Breast epithelium (tissue), 4 donors: ENCODE data around the gene TPX2. TPM values are rescaled to one million over a fixed set of nuclear protein-coding genes. Genes with fewer than 3 reads are reported as not detected.

Experiments
- DNase-seq, 2 donors: peaks; one replicate each; pipeline ENCODE4 v3.0.0-alpha.2; 2019; ENCODE audit warnings: low spot score in 2 of 2
- H3K27ac ChIP-seq, 2 donors: fragments of 200-600 bp; sonication (generic) in 1 of 2; one replicate each; pipeline ENCODE4 v1.5.1; 2016 to 2019; ENCODE audit warnings: mild to moderate bottlenecking in 1 of 2
- H3K27me3 ChIP-seq, 2 donors: fragments of 200-600 bp; sonication (generic) in 1 of 2; one replicate each; pipeline versions ENCODE4 v1.5.1 to v1.6.0; 2017 to 2019; ENCODE audit warnings: control low read depth in 1 of 2, mild to moderate bottlenecking in 1 of 2
- H3K36me3 ChIP-seq: fragments of 200-600 bp; one replicate; pipeline ENCODE4 v1.5.1; 2019
- H3K4me1 ChIP-seq, 2 donors: fragments of 200-600 bp; sonication (generic); one replicate each; pipeline ENCODE4 v1.5.1; 2016 to 2019; ENCODE audit warnings: control low read depth in 1 of 2
- H3K4me3 ChIP-seq, 3 donors: fragments of 200-600 bp; sonication (generic); 1 replicate in 2 of 3; 2 replicates in 1 of 3; pipeline ENCODE4 v1.5.1; 2016 to 2019; ENCODE audit warnings: mild to moderate bottlenecking in 3 of 3, moderate library complexity in 2 of 3
- H3K9me3 ChIP-seq, 2 donors: fragments of 200-600 bp; sonication (generic) in 1 of 2; one replicate each; pipeline ENCODE4 v1.5.1; 2016 to 2019; ENCODE audit warnings: control low read depth in 1 of 2
- POLR2A ChIP-seq: fragments of 450-650 bp; IDR thresholded peaks from one replicate; pipeline ENCODE4 v1.6.1; 2016; ENCODE audit warnings: antibody characterized with exemption, mild to moderate bottlenecking, moderate library complexity
- POLR2AphosphoS5 ChIP-seq, 3 donors: sonication (generic); formaldehyde crosslinking; IDR thresholded peaks; one replicate each; pipeline ENCODE4 v1.6.1; 2017; ENCODE audit warnings: antibody characterized with exemption in 3 of 3
- intact Hi-C: fragments of 100-400 bp; cut with DNase I; formaldehyde crosslinking; loops from one replicate; pipeline ENCODE4 v1.15.1; 2023; ENCODE audit warnings: low total_unique reads
- total RNA-seq, 3 donors: library from RNA; depleted of rRNA; stranded (reverse); fragments of >200 nt; gene quantifications; one replicate each; pipeline ENCODE4 v1.1.0, GENCODE V29; 2016
- TF ChIP-seq, protein P1 (sequence below), 3 donors: fragments of 450-650 bp; IDR thresholded peaks; one replicate each; pipeline ENCODE4 v1.5.1; 2016 to 2017; ENCODE audit warnings: antibody characterized with exemption in 3 of 3, mild to moderate bottlenecking in 3 of 3, moderate library complexity in 3 of 3

The TPX2 gene
- total RNA-seq, 3 donors from 2014 or later, result 0.33 to 3.8 (median 0.73) TPM

- Histone ChIP-seq H3K4me1 (peaks cover 12 to 34% of the 10 kb centered on the region in 2 donors), H3K36me3 (no peaks in the 10 kb centered on the region), H3K27ac (peak overlapping the region; percentile 100), H3K9me3 (no peaks in the 10 kb centered on the region), H3K4me3 (peak overlapping the region in 1 of 3 donors; percentile 27), H3K27me3 (no peaks in the 10 kb centered on the region)
- peak; percentile 76 to 92 for DNase-seq
- TF ChIP-seq POLR2A, result no peak
- TF ChIP-seq, protein P1, sequence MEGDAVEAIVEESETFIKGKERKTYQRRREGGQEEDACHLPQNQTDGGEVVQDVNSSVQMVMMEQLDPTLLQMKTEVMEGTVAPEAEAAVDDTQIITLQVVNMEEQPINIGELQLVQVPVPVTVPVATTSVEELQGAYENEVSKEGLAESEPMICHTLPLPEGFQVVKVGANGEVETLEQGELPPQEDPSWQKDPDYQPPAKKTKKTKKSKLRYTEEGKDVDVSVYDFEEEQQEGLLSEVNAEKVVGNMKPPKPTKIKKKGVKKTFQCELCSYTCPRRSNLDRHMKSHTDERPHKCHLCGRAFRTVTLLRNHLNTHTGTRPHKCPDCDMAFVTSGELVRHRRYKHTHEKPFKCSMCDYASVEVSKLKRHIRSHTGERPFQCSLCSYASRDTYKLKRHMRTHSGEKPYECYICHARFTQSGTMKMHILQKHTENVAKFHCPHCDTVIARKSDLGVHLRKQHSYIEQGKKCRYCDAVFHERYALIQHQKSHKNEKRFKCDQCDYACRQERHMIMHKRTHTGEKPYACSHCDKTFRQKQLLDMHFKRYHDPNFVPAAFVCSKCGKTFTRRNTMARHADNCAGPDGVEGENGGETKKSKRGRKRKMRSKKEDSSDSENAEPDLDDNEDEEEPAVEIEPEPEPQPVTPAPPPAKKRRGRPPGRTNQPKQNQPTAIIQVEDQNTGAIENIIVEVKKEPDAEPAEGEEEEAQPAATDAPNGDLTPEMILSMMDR (IDR thresholded peaks at IDR 0.05), result no peak
- TF ChIP-seq POLR2AphosphoS5 (IDR thresholded peaks at IDR 0.05), result peak; percentile 37 to 77 (median 39)
- intact Hi-C loops, result no loop called here
Measured at GRCh38 chr20:31704225-31705119, 34.6 kb upstream of the TPX2 start.

- H3K4me1 ChIP-seq, result peaks cover 12 to 32% of the 10 kb centered on the region in 2 donors
Measured at GRCh38 chr20:31705191-31705590, 33.9 kb upstream of the TPX2 start.

DNA sequence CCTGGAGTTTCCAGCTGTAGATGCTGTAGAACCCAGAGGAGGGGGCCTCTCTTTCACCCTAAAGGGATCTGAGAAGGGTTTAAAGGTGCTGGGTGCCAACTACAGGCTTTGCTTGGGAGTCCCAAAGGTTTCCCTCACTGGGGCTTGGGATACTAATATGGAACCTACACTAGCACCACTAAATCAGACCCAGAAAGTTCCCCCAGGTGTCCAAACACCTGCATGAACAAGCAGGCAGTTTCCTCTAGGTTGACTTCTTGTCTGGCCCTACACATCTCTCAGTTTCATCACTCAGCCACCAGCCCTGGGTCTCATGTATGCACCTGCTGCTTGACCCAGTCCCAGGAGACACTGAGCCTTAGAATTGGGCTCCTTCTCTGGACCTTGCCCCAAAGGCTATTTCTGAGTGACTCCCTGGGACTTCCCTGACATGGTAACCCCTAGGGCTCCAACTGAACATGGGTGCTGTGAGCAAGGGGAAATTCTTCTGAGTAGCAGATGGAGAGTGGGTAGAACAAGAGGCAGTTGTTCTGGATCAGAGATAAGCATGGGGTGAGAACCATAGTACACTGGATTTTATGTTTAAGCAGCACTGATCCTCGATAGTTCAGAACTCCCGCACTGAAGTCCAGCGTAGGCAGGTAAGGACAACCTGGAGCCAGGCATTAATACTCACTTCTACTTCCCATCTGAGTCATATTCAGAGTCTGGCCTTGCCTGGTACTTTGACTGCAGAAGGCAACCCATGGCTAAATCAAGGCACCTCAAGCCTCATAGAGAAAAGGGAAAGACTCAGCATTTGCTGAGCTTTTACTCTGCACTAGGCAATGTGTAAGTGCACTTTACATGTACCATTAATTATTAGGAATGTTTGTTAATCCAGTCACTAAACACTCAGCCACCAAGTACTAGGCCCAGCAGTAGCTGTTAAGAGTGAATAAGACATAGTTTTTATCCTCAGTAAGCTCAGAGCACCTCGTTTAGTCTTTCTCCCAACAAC is 33.2 kb upstream of the TPX2 start:
- intact Hi-C loops, result no loop called here
- no peak for TF ChIP-seq POLR2AphosphoS5 (IDR thresholded peaks at IDR 0.05)
- TF ChIP-seq POLR2A, result no peak
- TF ChIP-seq, protein P1 (IDR thresholded peaks at IDR 0.05), result no peak
- DNase-seq, result no peak
- no peak overlapping the region for H3K4me3 ChIP-seq
- peaks cover 12 to 32% of the 10 kb centered on the region in 2 donors for H3K4me1 ChIP-seq
- H3K27ac ChIP-seq, result peak overlapping the region; percentile 100
- no peaks in the 10 kb centered on the region for H3K9me3 ChIP-seq
- H3K27me3 ChIP-seq, result no peaks in the 10 kb centered on the region
- no peaks in the 10 kb centered on the region for H3K36me3 ChIP-seq

More at GRCh38 chr20:31705191-31705590, 33.9 kb upstream of the TPX2 start:
- no peaks in the 10 kb centered on the region for H3K36me3 ChIP-seq
- TF ChIP-seq POLR2A, result no peak
- TF ChIP-seq, protein P1 (IDR thresholded peaks at IDR 0.05), result no peak
- TF ChIP-seq POLR2AphosphoS5 (IDR thresholded peaks at IDR 0.05), result no peak
- peak overlapping the region; percentile 100 for H3K27ac ChIP-seq
- DNase-seq, result no peak
- no peaks in the 10 kb centered on the region for H3K9me3 ChIP-seq
- H3K4me3 ChIP-seq, result no peak overlapping the region
- intact Hi-C loops, result no loop called here
- no peaks in the 10 kb centered on the region for H3K27me3 ChIP-seq

DNA sequence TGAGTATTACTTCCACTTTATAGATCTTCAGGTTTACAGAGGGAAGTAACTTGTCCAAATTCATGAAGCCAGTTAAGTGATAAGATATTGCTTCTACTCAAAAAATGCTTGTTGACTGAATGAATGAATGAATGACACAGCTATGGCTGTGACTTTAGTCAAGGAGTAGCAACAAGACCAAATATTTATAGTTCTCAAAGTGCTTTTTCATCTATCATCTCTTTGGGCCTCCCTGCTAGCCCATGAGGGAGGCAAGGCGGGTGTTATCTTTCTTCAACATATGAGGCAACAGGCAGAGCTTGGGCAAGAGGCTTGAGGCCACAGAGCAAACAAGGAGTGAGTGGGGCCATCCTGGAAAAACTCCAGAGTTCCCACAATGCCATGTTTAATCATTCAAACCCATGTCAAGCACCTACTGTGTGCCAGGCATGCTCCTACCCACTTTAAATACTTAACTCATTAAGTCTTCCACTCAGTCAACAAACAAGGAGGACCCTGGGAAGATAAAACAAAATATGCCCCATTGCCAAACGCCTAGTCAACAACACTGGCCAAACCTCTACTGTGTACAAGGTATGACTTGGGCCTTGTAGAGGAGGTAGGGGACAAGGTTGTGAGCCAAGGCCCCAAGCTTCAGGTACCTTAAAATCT is 32.4 kb upstream of the TPX2 start:
- Histone ChIP-seq H3K27ac (peak overlapping the region; percentile 100), H3K27me3 (no peaks in the 10 kb centered on the region), H3K4me1 (peaks cover 19 to 41% of the 10 kb centered on the region in 2 donors), H3K4me3 (no peak overlapping the region), H3K9me3 (no peaks in the 10 kb centered on the region), H3K36me3 (no peaks in the 10 kb centered on the region)
- intact Hi-C loops, result no loop called here
- TF ChIP-seq, protein P1 (IDR thresholded peaks at IDR 0.05), result no peak
- peak in 1 of 3 donors; percentile 51 for TF ChIP-seq POLR2AphosphoS5 (IDR thresholded peaks at IDR 0.05)
- DNase-seq, result no peak
